Neural progenitor cell (in vitro differentiated cells): Measurements from ENCODE around the gene PPP3R1.

Experiments used
- EZH2 ChIP-seq: fragments of 200-600 bp; sonication (generic); IDR thresholded peaks from 2 replicates; pipeline ENCODE4 v1.6.1; 2017; ENCODE audit warnings: antibody characterized with exemption, mild to moderate bottlenecking, moderate library complexity
- EZH2phosphoT487 ChIP-seq: fragments of 200-600 bp; sonication (generic); IDR thresholded peaks from 2 replicates; pipeline ENCODE4 v1.6.1; 2017; ENCODE audit warnings: antibody characterized with exemption
- TF ChIP-seq, protein P1 (sequence below): fragments of 200-600 bp; sonication (generic); IDR thresholded peaks from 2 replicates; pipeline ENCODE4 v1.5.1; 2017; ENCODE audit warnings: antibody characterized with exemption, mild to moderate bottlenecking

DNA sequence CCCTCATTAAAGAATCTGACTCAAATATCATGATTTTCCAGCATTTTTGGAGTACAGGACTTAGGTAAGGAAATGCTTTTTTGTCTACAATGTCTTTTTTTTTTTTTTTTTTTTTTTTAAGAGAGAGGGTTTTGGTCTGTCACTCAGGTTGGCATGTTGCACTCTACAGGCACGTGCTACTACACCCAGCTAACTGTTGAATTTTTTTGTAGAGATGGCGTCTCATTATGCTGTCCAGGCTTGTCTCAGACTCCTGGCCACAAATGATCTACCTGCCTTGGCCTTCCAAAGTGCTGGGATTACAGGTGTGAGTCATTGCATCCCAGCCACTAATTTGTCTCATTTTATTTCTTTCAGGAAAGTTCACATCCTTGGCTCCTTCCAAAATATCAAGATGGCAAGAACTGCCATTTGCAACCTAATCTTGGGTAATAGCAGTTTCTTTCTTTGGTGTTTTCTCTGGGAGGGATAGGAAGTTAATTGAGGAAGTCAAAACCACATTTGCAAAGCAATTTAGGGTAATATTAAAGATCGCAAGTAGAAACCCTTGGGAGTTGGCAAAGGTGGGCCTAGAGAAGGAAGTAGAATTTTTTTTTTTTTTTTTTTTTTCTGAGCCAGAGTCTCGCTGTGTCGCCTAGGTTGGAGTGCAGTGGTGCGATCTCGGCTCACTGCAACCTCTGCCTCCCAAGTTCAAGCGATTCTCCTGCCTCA, 79.2 kb downstream of the PPP3R1 start:
- TF ChIP-seq EZH2 (no peak), EZH2phosphoT487 (no peak)
- TF ChIP-seq, protein P1, sequence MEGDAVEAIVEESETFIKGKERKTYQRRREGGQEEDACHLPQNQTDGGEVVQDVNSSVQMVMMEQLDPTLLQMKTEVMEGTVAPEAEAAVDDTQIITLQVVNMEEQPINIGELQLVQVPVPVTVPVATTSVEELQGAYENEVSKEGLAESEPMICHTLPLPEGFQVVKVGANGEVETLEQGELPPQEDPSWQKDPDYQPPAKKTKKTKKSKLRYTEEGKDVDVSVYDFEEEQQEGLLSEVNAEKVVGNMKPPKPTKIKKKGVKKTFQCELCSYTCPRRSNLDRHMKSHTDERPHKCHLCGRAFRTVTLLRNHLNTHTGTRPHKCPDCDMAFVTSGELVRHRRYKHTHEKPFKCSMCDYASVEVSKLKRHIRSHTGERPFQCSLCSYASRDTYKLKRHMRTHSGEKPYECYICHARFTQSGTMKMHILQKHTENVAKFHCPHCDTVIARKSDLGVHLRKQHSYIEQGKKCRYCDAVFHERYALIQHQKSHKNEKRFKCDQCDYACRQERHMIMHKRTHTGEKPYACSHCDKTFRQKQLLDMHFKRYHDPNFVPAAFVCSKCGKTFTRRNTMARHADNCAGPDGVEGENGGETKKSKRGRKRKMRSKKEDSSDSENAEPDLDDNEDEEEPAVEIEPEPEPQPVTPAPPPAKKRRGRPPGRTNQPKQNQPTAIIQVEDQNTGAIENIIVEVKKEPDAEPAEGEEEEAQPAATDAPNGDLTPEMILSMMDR = no peak
